HCT116 (cell line): ENCODE data around the gene ZNF79. TPM values are rescaled to one million over a fixed set of nuclear protein-coding genes. Genes with fewer than 3 reads are reported as not detected.

Experiments used
- ATAC-seq: fragments of 200-7000 bp; cut with Tn5 transposase; 2 replicates; pipeline ENCODE4 v1.9.1; 2020; ENCODE audit warnings: mild to moderate bottlenecking, moderate library complexity
- BruUV-seq: library from RNA; stranded (reverse); fragments of 400-500 nt; replicated peaks from 2 replicates; lab custom pipeline; 2021; lab: Mats Ljungman, UMichigan
- CTCF ChIA-PET: fragments of 300-600 bp; sonication (Branson Sonifier 250); formaldehyde crosslinking; loops from one replicate; lab custom pipeline; 2021; ENCODE audit warnings: antibody characterized with exemption; lab: Charles Lee
- POLR2A ChIA-PET: fragments of 300-600, 350-600 bp; sonication (Branson Sonifier 250); formaldehyde crosslinking; loops from one replicate; lab custom pipeline; 2021; ENCODE audit warnings: antibody characterized with exemption; lab: Charles Lee
- RAD21 ChIA-PET, 2 experiments: fragments of 300-600 bp; sonication (Branson Sonifier 250); formaldehyde crosslinking; loops; one replicate each; lab custom pipeline; 2023; ENCODE audit warnings: low total read pairs in 2 of 2; ENCODE audit not compliant: uncharacterized antibody in 2 of 2, unreplicated experiment in 2 of 2, low non-redundant PET in 1 of 2; lab: Charles Lee
- DNase-seq: peaks from one replicate; pipeline ENCODE4 v3.0.0-alpha.2; 2010; ENCODE audit warnings: low read depth, low spot score
- H2AFZ ChIP-seq: fragments of 200-600 bp; shearing (Covaris generic), sonication (generic); 2 replicates; pipeline ENCODE4 v1.6.1; 2017; ENCODE audit warnings: low read depth, mixed run types, mixed read lengths, antibody characterized with exemption, low read length; ENCODE audit not compliant: poor library complexity, severe bottlenecking
- H3K27ac ChIP-seq: 2 replicates; pipeline ENCODE4 v1.5.1; 2012; ENCODE audit warnings: low read depth, low read length
- H3K27me3 ChIP-seq: fragments of 200-600 bp; sonication (generic); 2 replicates; pipeline ENCODE4 v1.6.1; 2016; ENCODE audit warnings: mixed run types, low read length, mixed read lengths; ENCODE audit not compliant: insufficient read depth
- H3K36me3 ChIP-seq, 2 experiments: fragments of 200-500 bp in 1 of 2; fragments of 200-600 bp in 1 of 2; sonication (Bioruptor generic) in 1 of 2; sonication (generic) in 1 of 2; 2 replicates each; pipeline versions ENCODE4 v1.5.1 to v1.6.1; 2014 to 2016; ENCODE audit warnings: low read length in 2 of 2, inconsistent platforms in 1 of 2, mixed read lengths in 1 of 2, mixed run types in 1 of 2; ENCODE audit not compliant: insufficient read depth in 2 of 2, control insufficient read depth in 1 of 2
- H3K4me1 ChIP-seq, 2 experiments: fragments of 200-600 bp in 1 of 2; sonication (generic) in 1 of 2; 2 replicates each; pipeline versions ENCODE4 v1.5.1 to v1.6.1; 2012 to 2017; ENCODE audit warnings: low read length in 2 of 2, inconsistent platforms in 1 of 2, mild to moderate bottlenecking in 1 of 2, mixed read lengths in 1 of 2, mixed run types in 1 of 2, moderate library complexity in 1 of 2; ENCODE audit not compliant: insufficient read depth in 2 of 2, control insufficient read depth in 1 of 2
- H3K4me2 ChIP-seq: fragments of 200-600 bp; sonication (generic); 2 replicates; pipeline ENCODE4 v1.6.1; 2017; ENCODE audit warnings: mixed run types, low read length, mixed read lengths
- H3K4me3 ChIP-seq, 2 experiments: fragments of 200-600 bp in 1 of 2; sonication (generic) in 1 of 2; replicated peaks in 1 of 2; 2 replicates each; pipeline ENCODE4 v1.5.1; 2011 to 2016; ENCODE audit warnings: low read length in 2 of 2, control low read depth in 1 of 2, low read depth in 1 of 2, mild to moderate bottlenecking in 1 of 2, mixed read lengths in 1 of 2, mixed run types in 1 of 2
- H3K79me2 ChIP-seq: fragments of 200-600 bp; sonication (generic); 2 replicates; pipeline ENCODE4 v1.6.1; 2017; ENCODE audit warnings: mild to moderate bottlenecking, mixed run types, low read length, moderate library complexity, mixed read lengths; ENCODE audit not compliant: insufficient read depth
- H3K9ac ChIP-seq: fragments of 200-600 bp; sonication (generic); 2 replicates; pipeline ENCODE4 v1.6.1; 2016; ENCODE audit warnings: low read length, mixed read lengths
- H3K9me2 ChIP-seq: fragments of 200-600 bp; sonication (generic), shearing (Covaris generic); 2 replicates; pipeline ENCODE4 v1.6.1; 2017; ENCODE audit warnings: mixed run types, mild to moderate bottlenecking, moderate library complexity; ENCODE audit not compliant: insufficient read depth
- H3K9me3 ChIP-seq, 2 experiments: fragments of 200-500 bp in 1 of 2; fragments of 200-600 bp in 1 of 2; sonication (Bioruptor generic) in 1 of 2; sonication (generic) in 1 of 2; 2 replicates each; pipeline ENCODE4 v1.6.1; 2014 to 2017; ENCODE audit warnings: low read length in 2 of 2, mixed read lengths in 2 of 2, inconsistent platforms in 1 of 2, low read depth in 1 of 2, mild to moderate bottlenecking in 1 of 2, mixed run types in 1 of 2, moderate library complexity in 1 of 2; ENCODE audit not compliant: control insufficient read depth in 1 of 2, insufficient read depth in 1 of 2
- H4K20me1 ChIP-seq: fragments of 200-600 bp; sonication (generic), shearing (Covaris generic); 2 replicates; pipeline ENCODE4 v1.6.1; 2017; ENCODE audit warnings: mixed run types, mild to moderate bottlenecking, moderate library complexity; ENCODE audit not compliant: insufficient read depth
- EZH2 ChIP-seq: fragments of 200-600 bp; sonication (generic); IDR thresholded peaks from 2 replicates; pipeline ENCODE4 v1.6.1; 2017; ENCODE audit warnings: antibody characterized with exemption, mixed run types
- EZH2phosphoT487 ChIP-seq: fragments of 200-600 bp; IDR thresholded peaks from 2 replicates; pipeline ENCODE4 v1.6.1; 2018; ENCODE audit warnings: antibody characterized with exemption, borderline replicate concordance
- JUND ChIP-seq: IDR thresholded peaks from 2 replicates; pipeline ENCODE4 v1.6.1; 2012
- POLR2AphosphoS5 ChIP-seq: IDR thresholded peaks from 2 replicates; pipeline ENCODE4 v1.6.1; 2011; ENCODE audit warnings: mild to moderate bottlenecking, low read depth, low read length, moderate library complexity
- TCF7L2 ChIP-seq: IDR thresholded peaks from 2 replicates; pipeline ENCODE4 v1.7.0; 2011; ENCODE audit warnings: borderline replicate concordance, inconsistent platforms; ENCODE audit not compliant: insufficient read depth, insufficient read length; ENCODE audit errors: extremely low read depth
- YY1 ChIP-seq: IDR thresholded peaks from 2 replicates; pipeline ENCODE4 v1.6.1; 2011; ENCODE audit warnings: low read length, low read depth, moderate library complexity, mild to moderate bottlenecking; ENCODE audit not compliant: insufficient replicate concordance; ENCODE audit errors: extremely low read depth
- intact Hi-C: fragments of 100-400 bp; cut with micrococcal nuclease; formaldehyde crosslinking; loops from 2 replicates; pipeline ENCODE4 v1.10.0; 2022
- total RNA-seq: library from RNA; stranded (reverse); gene quantifications from one replicate; pipeline ENCODE4 v1.2.1, GENCODE V29; 2021; ENCODE audit not compliant: unreplicated experiment
- TF ChIP-seq, protein P1 (sequence below): IDR thresholded peaks from 2 replicates; pipeline ENCODE4 v1.6.1; 2011; ENCODE audit warnings: mild to moderate bottlenecking, low read length, moderate library complexity; ENCODE audit not compliant: insufficient replicate concordance; ENCODE audit errors: extremely low read depth

Gene ZNF79
- total RNA-seq, 1 experiment from 2014 or later: 5.3 TPM

DNA sequence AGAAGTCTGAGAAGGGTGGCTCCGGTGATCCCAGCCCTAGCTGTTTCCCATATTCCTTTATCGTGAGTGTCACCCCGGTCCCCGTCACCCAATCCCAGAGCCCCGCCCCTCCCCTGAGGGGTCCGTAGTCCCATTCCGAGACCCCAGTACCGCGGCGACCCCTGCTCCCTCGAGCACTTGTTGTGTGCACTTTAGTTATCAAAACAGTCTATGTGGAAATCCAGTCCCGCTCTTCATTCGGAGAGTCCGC is 27.4 kb downstream of the ZNF79 start:
- Histone ChIP-seq H3K4me1 (peaks cover 11 to 49% of the 10 kb centered on the region in 2 experiments), H3K9ac (peak overlapping the region; percentile 99), H3K9me3 (no peaks in the 10 kb centered on the region), H3K4me3 (peak overlapping the region; percentile 87 to 98), H3K27ac (peak overlapping the region; percentile 97), H3K9me2 (no peaks in the 10 kb centered on the region), H3K79me2 (peaks cover 41% of the 10 kb centered on the region), H2AFZ (peak overlapping the region; percentile 13), H4K20me1 (peaks cover 33% of the 10 kb centered on the region), H3K27me3 (no peaks in the 10 kb centered on the region), H3K4me2 (peak overlapping the region; percentile 90), H3K36me3 (peaks cover 28 to 46% of the 10 kb centered on the region in 2 experiments)
- intact Hi-C loops: loop anchor here (5.0 kb wide), 1 partner anchor 136 kb away; no protein-coding TSS in a partner anchor
- no peak for DNase-seq
- ATAC-seq: peak; percentile 23; the same call in 1 of the 2 replicates
- TF ChIP-seq YY1: no peak
- no peak for TF ChIP-seq JUND
- TF ChIP-seq EZH2phosphoT487: no peak
- RAD21 ChIA-PET: no interaction called here
- BruUV-seq: no TSS peak
- CTCF ChIA-PET: no interaction called here
- POLR2A ChIA-PET: interaction anchor here (1.2 to 2.4 kb wide), 2 partner anchors 15 to 227 kb away, joined by 4 to 5 read pairs; no protein-coding TSS in a partner anchor

GRCh38 chr9:127451858-127452656 is 27.9 kb downstream of the ZNF79 start:
- intact Hi-C loops: loop anchor here (5.0 kb wide), 1 partner anchor 135 kb away; no protein-coding TSS in a partner anchor
- Histone ChIP-seq H3K9me2 (no peaks in the 10 kb centered on the region), H4K20me1 (peaks cover 29% of the 10 kb centered on the region), H3K27ac (peak overlapping the region; percentile 97), H3K4me3 (peak overlapping the region; percentile 87 to 98), H3K79me2 (peaks cover 41% of the 10 kb centered on the region), H3K4me2 (peak overlapping the region; percentile 90), H2AFZ (peak overlapping the region; percentile 13), H3K4me1 (peaks cover 11 to 46% of the 10 kb centered on the region in 2 experiments), H3K9me3 (no peaks in the 10 kb centered on the region), H3K9ac (peak overlapping the region; percentile 99), H3K36me3 (peaks cover 26 to 44% of the 10 kb centered on the region in 2 experiments), H3K27me3 (no peaks in the 10 kb centered on the region)
- TF ChIP-seq YY1: peak; percentile 67
- TF ChIP-seq EZH2: no peak
- peak; percentile 11 for TF ChIP-seq TCF7L2
- no peak for TF ChIP-seq POLR2AphosphoS5
- TF ChIP-seq, protein P1, sequence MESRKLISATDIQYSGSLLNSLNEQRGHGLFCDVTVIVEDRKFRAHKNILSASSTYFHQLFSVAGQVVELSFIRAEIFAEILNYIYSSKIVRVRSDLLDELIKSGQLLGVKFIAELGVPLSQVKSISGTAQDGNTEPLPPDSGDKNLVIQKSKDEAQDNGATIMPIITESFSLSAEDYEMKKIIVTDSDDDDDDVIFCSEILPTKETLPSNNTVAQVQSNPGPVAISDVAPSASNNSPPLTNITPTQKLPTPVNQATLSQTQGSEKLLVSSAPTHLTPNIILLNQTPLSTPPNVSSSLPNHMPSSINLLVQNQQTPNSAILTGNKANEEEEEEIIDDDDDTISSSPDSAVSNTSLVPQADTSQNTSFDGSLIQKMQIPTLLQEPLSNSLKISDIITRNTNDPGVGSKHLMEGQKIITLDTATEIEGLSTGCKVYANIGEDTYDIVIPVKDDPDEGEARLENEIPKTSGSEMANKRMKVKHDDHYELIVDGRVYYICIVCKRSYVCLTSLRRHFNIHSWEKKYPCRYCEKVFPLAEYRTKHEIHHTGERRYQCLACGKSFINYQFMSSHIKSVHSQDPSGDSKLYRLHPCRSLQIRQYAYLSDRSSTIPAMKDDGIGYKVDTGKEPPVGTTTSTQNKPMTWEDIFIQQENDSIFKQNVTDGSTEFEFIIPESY: peak; percentile 11
- DNase-seq: no peak
- ChIA-PET CTCF (interaction anchor here (1.0 to 1.3 kb wide), 2 partner anchors 237 to 247 kb away, joined by 3 read pairs; no protein-coding TSS in a partner anchor), RAD21 (no interaction called here), POLR2A (interaction anchor here (0.8 to 2.4 kb wide), 3 partner anchors 14 to 238 kb away, joined by 3 to 5 read pairs (median 4); no protein-coding TSS in a partner anchor)
- ATAC-seq: peak; percentile 64
- TSS peak; percentile 58 for BruUV-seq
